ENCODE data around the gene NXPE3. TPM values are rescaled to one million over a fixed set of nuclear protein-coding genes. Genes with fewer than 3 reads are reported as not detected.

Gene NXPE3
- total RNA-seq, 1 donor from 2014 or later = 9.4 TPM

GRCh38 chr3:101809178-101810021 is 30.4 kb downstream of the NXPE3 start:
- H3K4me1 Mint-ChIP-seq = no peaks in the 10 kb centered on the region
- no peak overlapping the region for H2AFZ ChIP-seq (replicated peaks)
- no peak overlapping the region for H3K4me3 Mint-ChIP-seq
- H3K36me3 Mint-ChIP-seq = no peaks in the 10 kb centered on the region
- no peak overlapping the region for H3K27ac ChIP-seq
- H3F3A ChIP-seq (ENCODE audit: low read depth) = no peaks in the 10 kb centered on the region
- no peaks in the 10 kb centered on the region for H3K36me3 ChIP-seq
- peak; percentile 65 for DNase-seq (ENCODE audit: low spot score)
- no peaks in the 10 kb centered on the region for H4K20me1 ChIP-seq (ENCODE audit: low read depth)
- no peaks in the 10 kb centered on the region for H3K9me3 ChIP-seq (ENCODE audit: low read depth)
- H3K27me3 Mint-ChIP-seq (ENCODE audit: insufficient read depth, low read depth) = no peaks in the 10 kb centered on the region
- H3K27me3 ChIP-seq = no peaks in the 10 kb centered on the region
- H3K4me3 ChIP-seq = no peak overlapping the region
- H3K4me1 ChIP-seq = peaks cover 7% of the 10 kb centered on the region
- H3K79me2 ChIP-seq (ENCODE audit: low read depth) = no peaks in the 10 kb centered on the region
- no peak overlapping the region for H3K27ac Mint-ChIP-seq
- H3K4me2 ChIP-seq = no peak overlapping the region
- H3K9me3 Mint-ChIP-seq = no peaks in the 10 kb centered on the region
- TF ChIP-seq EZH2 (IDR thresholded peaks at IDR 0.05) (no peak), CTCF (IDR thresholded peaks at IDR 0.05) (peak; percentile 84), EZH2phosphoT487 (IDR thresholded peaks at IDR 0.05) (no peak)
- H3K9ac ChIP-seq = no peak overlapping the region

GRCh38 chr3:101810022-101810418 is 31.0 kb downstream of the NXPE3 start:
- H3K27me3 Mint-ChIP-seq (ENCODE audit: insufficient read depth, low read depth) = no peaks in the 10 kb centered on the region
- Histone ChIP-seq H3K36me3 (no peaks in the 10 kb centered on the region), H3K9me3 (ENCODE audit: low read depth) (no peaks in the 10 kb centered on the region), H3K4me3 (no peak overlapping the region), H3K27me3 (no peaks in the 10 kb centered on the region), H3K9ac (no peak overlapping the region), H3F3A (ENCODE audit: low read depth) (no peaks in the 10 kb centered on the region), H4K20me1 (ENCODE audit: low read depth) (no peaks in the 10 kb centered on the region), H3K79me2 (ENCODE audit: low read depth) (no peaks in the 10 kb centered on the region), H3K4me2 (no peak overlapping the region), H2AFZ (replicated peaks) (no peak overlapping the region), H3K27ac (no peak overlapping the region), H3K4me1 (peaks cover 7% of the 10 kb centered on the region)
- no peaks in the 10 kb centered on the region for H3K36me3 Mint-ChIP-seq
- H3K9me3 Mint-ChIP-seq = no peaks in the 10 kb centered on the region
- DNase-seq (ENCODE audit: low spot score) = no peak
- H3K4me1 Mint-ChIP-seq = no peaks in the 10 kb centered on the region
- H3K4me3 Mint-ChIP-seq = no peak overlapping the region
- TF ChIP-seq EZH2phosphoT487 (IDR thresholded peaks at IDR 0.05) (no peak), CTCF (IDR thresholded peaks at IDR 0.05) (no peak), EZH2 (IDR thresholded peaks at IDR 0.05) (no peak)
- no peak overlapping the region for H3K27ac Mint-ChIP-seq

GRCh38 chr3:101811875-101812274 is 32.9 kb downstream of the NXPE3 start:
- Histone ChIP-seq H3K36me3 (no peaks in the 10 kb centered on the region), H3K4me3 (no peak overlapping the region), H3K27ac (no peak overlapping the region), H3K9ac (no peak overlapping the region), H3K4me2 (no peak overlapping the region), H3K4me1 (peaks cover 7% of the 10 kb centered on the region), H2AFZ (replicated peaks) (no peak overlapping the region), H3K9me3 (ENCODE audit: low read depth) (no peaks in the 10 kb centered on the region), H3F3A (ENCODE audit: low read depth) (no peaks in the 10 kb centered on the region), H4K20me1 (ENCODE audit: low read depth) (no peaks in the 10 kb centered on the region), H3K27me3 (no peaks in the 10 kb centered on the region), H3K79me2 (ENCODE audit: low read depth) (no peaks in the 10 kb centered on the region)
- no peak for TF ChIP-seq EZH2 (IDR thresholded peaks at IDR 0.05)
- TF ChIP-seq EZH2phosphoT487 (IDR thresholded peaks at IDR 0.05) = no peak
- no peak for TF ChIP-seq CTCF (IDR thresholded peaks at IDR 0.05)
- Mint-ChIP-seq H3K9me3 (no peaks in the 10 kb centered on the region), H3K27me3 (ENCODE audit: insufficient read depth, low read depth) (no peaks in the 10 kb centered on the region), H3K4me3 (no peak overlapping the region), H3K27ac (no peak overlapping the region), H3K36me3 (no peaks in the 10 kb centered on the region), H3K4me1 (no peaks in the 10 kb centered on the region)
- DNase-seq (ENCODE audit: low spot score) = no peak

Data from neural progenitor cell (in vitro differentiated cells).